G401 (cell line): Measurements from ENCODE around the gene STK32B. TPM values are rescaled to one million over a fixed set of nuclear protein-coding genes. Genes with fewer than 3 reads are reported as not detected.
"Not testable (repeated sequence)": the region's sequence is repeated elsewhere in the genome, so short reads cannot be mapped to it uniquely, and the experiment has no call there.

ENCODE experiments used
- DNase-seq: peaks from one replicate; pipeline ENCODE4 v3.0.0-alpha.2; 2015; ENCODE audit warnings: low spot score
- in situ Hi-C: cut with HindIII; loops from 2 replicates; pipeline ENCODE4 v1.10.0; 2016; ENCODE audit warnings: low sequenced_read_pairs, mixed read lengths
- total RNA-seq: library from RNA; depleted of rRNA; stranded (reverse); fragments of >200 nt; shearing (Covaris generic); gene quantifications from 2 replicates; pipeline ENCODE4 v1.2.3, GENCODE V29; 2014

Gene STK32B
- total RNA-seq, 1 experiment from 2014 or later, result 1.9 TPM

GRCh38 chr4:5280069-5280468 is 228.8 kb downstream of the STK32B start:
- DNase-seq, in situ Hi-C loops: not testable (repeated sequence)

DNA sequence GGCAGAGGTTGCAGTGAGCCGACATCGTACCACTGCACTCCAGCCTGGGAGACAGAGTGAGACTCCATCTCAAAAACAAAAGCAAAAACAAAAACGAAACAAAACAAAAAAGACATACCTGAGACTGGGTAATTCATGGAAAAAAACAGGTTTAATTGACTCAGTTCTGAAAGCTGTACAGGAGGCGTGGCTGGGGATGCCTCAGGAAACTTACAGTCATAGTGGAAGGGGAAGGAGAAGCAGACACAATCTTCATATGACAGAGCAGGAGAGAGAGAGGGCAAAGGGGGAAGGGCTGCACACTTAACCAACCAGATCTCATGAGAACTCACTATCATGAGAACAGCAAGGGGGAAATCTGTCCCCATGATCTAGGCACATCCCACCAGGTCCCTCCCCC is 229.5 kb downstream of the STK32B start:
- DNase-seq, result no peak
- in situ Hi-C loops, result no loop called here

- in situ Hi-C loops, result no loop called here
Measured at GRCh38 chr4:5283837-5284236, 232.6 kb downstream of the STK32B start.

DNA sequence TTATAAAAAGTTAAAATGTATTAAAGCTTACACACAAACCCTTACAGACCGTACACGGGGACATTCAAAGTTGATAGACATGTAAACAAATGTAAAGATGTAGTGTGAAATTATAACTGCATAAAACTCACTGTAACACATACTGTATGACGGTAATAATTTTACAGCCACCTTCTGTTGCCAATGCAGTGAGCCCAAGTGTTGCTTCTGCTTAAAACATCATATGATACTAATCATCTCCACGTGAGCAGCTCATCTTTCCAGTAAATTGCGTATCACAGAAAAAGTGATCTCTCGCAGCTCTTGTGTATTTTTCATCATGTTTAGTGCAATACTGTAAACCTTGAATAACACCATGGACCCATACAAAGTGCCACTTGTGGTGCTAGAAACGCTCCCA is 233.2 kb downstream of the STK32B start:
- DNase-seq, result no peak
- in situ Hi-C loops, result no loop called here

More at GRCh38 chr4:5283837-5284236, 232.6 kb downstream of the STK32B start:
- DNase-seq, result no peak

DNA sequence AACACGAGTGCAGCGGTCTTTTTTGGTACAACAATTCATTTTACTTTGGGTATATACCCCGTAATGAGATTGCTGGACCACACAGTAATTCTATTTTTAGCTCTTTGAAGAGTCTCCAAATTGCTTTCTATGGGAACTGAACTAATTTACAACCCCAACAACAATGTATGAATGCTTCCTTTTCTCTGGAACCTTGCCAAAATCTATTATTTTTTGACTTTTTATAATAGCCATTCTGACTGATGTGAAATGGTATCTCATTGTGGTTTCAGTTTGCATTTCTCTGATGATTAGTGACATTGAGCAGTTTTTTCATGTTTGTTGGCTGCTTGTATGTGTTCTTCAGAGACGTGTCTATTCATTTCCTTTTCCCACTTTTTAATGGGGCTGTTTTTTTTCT is 240.8 kb downstream of the STK32B start:
- in situ Hi-C loops, result no loop called here

DNA sequence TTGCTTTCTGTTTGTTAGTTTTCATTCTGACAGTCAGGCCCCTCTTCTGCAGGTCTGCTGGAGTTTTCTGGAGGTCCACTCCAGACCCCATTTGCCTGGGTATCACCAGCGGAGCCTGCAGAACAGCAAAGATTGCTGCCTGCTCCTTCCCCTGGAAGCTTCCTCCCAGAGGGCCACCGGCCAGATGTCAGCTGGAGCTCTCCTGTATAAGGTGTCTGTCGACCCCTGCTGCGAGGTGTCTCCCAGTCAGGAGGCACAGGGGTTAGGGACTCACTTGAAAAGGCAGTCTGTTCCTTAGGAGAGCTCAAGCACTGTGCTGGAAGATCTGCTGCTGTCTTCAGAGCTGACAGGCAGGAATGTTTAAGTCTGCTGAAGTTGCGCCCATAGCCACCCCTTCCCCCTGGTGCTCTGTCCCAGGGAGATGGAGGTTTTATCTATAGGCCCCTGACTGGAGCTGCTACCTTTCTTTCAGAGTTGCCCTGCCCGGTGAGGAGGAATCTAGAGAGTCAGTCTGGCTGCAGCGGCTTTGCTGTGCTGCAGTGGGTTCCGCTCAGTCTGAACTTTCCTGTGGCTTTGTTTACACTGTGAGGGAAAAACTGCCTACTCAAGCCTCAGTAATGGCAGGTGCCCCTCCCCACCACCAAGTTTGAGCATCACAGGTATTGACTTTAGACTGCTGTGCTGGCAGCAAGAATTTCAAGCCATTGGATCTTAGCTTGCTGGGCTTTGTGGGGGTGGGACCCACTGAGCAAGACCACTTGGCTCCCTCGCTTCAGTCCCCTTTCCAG is 246.9 kb downstream of the STK32B start:
- in situ Hi-C loops, DNase-seq: not testable (repeated sequence)

More for the DNA sequence above, 240.8 kb downstream of the STK32B start:
- DNase-seq, result no peak

DNA sequence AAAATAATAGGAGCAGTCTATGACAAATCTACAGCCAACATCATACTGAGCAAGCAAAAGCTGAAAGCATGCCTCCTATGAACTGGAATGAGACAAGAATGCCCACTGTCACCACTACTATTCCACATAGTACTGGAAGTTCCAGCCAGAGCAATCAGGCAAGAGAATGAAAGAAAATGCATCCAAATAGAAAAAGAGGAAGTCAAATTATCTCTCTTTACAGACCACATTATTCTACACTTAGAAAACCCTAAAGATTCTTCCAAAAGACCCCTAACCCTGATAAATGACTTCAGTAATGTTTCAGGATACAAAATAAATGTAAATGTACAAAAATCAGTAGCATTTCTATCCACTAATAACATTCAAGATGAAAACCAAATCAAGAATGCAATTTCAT is 249.0 kb downstream of the STK32B start:
- in situ Hi-C loops, result no loop called here
- no peak for DNase-seq

DNA sequence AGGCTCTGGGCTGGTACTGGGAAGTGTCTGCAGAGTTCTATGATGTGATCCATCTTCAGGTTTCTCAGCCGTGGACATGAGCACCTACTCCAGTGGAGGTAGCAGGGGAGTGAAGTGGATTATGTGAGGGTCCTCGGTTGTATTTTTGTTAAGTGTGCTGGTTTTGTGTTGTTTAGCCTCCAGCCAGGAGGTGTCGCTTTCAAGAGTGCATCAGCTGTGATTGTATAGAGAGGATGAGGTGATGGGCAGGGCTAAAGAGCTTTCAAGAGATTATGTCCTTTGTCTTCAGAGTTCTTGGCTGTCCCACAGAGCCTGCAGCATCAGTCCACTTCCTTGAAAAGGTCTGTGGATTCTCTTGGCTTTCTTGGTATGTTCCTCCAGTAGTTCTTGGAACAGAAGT is 256.6 kb downstream of the STK32B start:
- no peak for DNase-seq
- in situ Hi-C loops, result no loop called here

DNA sequence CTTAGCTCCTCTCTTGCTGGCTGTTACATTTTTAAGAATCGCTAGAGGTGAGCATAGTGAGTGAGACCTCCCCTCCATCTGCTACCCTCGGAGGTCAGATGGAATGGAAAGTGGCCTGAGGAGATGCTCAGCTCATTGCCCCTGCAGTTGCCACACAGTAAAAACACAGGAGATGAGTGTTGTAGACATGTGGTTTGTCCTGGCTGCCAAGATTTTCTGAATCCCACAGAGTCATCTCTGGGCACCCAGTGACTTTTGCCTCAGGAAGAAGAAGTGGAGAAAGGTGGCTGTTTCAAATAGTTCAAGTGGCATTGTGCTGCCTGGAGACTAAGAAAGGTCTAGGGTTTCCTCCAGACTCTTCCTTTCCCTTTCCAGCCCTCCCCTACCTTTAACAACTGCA is 271.0 kb downstream of the STK32B start:
- in situ Hi-C loops, result no loop called here
- DNase-seq, result no peak

DNA sequence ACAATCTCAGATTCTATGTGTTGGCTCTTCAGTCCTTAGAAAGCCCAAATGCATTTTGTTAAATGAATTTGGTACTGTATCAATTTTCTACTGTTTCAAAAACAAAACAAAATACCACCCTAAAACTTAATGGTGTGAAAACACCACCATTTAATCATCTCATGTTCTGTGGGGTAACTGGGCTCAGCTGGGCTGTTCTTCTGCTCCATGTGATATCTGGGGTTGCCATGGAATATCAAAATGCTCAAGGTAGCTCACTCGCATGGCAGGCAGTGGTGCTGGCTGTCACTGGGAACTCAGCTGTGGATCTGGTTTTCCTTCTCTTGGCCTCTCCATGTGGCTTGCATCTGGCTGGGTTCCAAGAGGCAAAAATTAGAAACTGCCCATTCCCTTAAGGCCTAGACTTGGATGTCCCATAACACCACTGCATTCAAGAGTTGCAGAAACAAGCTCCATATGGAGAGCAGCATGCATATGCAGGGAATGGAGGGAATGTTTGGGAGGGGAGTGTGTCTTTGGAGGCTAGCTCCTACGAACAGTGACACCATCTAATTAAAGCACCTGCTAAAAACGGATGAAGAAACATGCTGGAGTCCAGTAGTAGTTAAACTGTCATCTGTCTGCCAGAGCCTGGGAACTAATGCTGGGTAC is 279.2 kb downstream of the STK32B start:
- in situ Hi-C loops, result no loop called here
- DNase-seq, result no peak

GRCh38 chr4:5337731-5338130 is 286.5 kb downstream of the STK32B start:
- no peak for DNase-seq
- in situ Hi-C loops, result no loop called here

DNA sequence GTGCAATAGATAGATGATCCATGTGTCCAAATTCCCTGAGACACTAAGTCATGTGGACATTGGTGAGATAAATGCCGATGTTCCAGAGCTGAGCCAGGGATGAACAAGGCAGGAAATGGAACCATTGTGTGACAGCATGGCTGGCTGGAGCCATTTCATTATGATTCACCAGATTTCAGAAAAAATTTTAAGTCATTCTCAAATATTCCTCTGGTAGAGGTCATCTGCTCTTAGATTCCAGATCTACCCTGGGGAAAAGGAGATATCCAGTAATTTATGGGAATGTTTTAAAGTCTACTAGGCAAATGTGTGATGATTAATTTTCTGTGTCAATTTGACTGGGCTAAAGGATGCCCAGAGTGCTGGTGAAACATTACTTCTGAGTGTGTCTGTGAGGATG is 287.3 kb downstream of the STK32B start:
- in situ Hi-C loops, result no loop called here
- DNase-seq, result no peak

- in situ Hi-C loops, result no loop called here
- no peak for DNase-seq
Measured at GRCh38 chr4:5340991-5341451, 289.7 kb downstream of the STK32B start.

GRCh38 chr4:5341526-5341925 is 290.2 kb downstream of the STK32B start:
- in situ Hi-C loops, result no loop called here
- no peak for DNase-seq

- in situ Hi-C loops, result no loop called here
- no peak for DNase-seq
Measured at GRCh38 chr4:5355846-5356245, 304.6 kb downstream of the STK32B start.

DNA sequence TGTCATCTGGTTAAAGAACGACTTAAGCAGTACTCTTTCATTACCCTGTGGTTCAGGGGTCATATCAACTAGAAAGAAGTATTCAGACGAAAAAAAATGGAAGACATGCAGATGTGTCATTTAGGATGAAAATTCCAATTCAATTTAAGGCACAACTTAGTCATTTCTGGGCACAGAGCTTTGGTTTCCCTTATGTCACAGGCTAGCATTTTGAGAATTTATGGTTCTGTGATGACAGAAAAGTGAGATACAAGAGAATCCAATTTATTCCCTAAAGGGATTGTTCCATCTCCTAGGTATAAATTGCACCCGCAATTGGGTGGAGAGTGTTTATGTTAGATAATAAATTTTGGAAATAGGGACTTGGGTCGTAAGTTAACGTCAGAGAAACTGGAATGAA is 306.6 kb downstream of the STK32B start:
- DNase-seq, result no peak
- in situ Hi-C loops, result no loop called here

GRCh38 chr4:5361968-5362367 is 310.7 kb downstream of the STK32B start:
- no peak for DNase-seq
- in situ Hi-C loops, result no loop called here

DNA sequence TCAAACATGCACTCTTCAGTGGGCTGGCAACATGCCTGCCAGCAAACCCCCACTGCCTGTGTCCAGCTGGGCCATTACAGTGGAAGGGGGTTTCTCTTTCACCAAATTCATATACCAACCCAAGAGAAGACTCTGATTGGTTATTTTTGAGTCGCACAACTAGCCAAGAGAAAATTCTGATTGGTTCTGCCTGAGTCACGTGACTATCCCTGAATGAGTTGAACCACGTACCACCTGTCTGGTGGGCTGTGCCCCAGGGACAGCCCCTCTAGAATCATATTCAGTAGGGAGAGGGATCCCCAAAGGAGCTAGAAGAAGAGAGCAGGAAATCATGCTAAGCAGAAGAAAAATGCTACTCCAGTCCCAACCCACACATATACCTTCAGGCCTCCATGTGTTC is 313.1 kb downstream of the STK32B start:
- DNase-seq, result no peak
- in situ Hi-C loops, result no loop called here

DNA sequence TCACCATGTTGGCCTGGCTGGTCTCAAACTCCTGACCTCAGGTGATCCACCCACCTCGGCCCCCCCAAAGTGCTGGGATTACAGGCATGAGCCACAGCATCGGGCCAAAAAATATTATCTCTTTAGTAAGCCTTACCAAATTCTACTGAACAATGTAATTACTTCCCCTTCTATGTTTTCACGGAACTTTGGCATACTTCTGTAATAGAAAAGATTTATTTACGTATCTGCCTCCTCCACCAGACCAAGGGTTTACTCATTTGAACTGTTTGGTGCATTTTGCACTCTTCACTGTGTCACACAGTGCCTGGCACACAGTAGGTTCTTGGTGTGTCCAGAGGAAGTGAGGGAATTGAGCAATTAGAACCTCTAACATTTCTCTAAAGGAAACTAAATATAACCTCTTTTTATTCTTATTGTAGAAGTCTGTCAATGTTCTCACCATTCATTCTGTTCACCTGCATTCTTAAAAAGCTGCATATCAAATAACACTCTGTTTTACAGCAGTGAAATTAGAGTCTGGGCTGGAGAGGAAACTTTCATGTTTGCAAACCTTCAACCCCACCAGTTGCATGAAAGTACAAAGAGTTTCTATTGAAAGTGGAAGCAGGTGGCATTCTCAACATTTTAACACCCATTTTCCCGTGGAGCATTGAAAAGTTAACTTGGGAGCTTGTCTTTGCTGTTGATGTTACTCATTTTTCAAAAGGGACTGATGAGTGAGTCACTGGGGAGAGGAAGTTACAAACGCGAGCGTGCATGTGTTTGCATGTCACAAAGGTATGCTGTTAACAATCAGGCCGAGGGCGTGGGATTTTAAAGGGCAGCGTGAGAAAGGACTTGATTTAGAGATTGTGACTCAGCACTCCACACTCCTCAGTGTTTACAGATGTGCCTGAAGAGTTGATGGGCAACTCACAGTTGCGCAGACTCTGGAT is 314.1 kb downstream of the STK32B start:
- DNase-seq, result no peak
- in situ Hi-C loops, result no loop called here

DNA sequence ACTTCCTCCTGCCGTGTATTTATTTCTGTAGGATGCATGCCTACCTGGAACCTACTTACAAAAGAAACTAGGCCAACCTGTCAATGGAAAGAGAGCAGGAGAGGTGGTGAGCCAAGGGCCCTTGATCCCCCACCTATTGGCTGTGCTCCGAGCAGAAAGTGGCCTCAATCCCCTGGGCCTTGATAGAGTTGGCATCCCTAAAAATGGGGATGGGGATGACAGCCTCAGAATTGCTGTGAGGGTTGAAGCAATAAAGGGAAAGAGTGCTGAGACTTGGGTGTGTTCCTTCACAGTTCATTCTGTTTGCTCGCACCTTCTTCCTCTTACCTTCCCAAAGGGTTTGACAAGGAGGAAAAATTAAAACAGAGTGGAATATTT is 314.7 kb downstream of the STK32B start:
- in situ Hi-C loops, result no loop called here
- no peak for DNase-seq
